IPS DF 6.9 (cell line): ENCODE data around the gene RBM15B.

Experiments
- DNase-seq: peaks from one replicate; pipeline ENCODE4 v3.0.0-alpha.2; 2013; ENCODE audit warnings: low read depth, low spot score
- H3K27ac ChIP-seq: one replicate; pipeline ENCODE4 v1.5.1; 2013; ENCODE audit warnings: low read length, control low read depth
- H3K27me3 ChIP-seq: 2 replicates; pipeline ENCODE4 v1.6.1; 2013; ENCODE audit warnings: mild to moderate bottlenecking, low read length; ENCODE audit not compliant: control insufficient read depth, insufficient read depth
- H3K36me3 ChIP-seq: 2 replicates; pipeline ENCODE4 v1.6.1; 2013; ENCODE audit warnings: low read length; ENCODE audit not compliant: control insufficient read depth, insufficient read depth
- H3K4me1 ChIP-seq: 2 replicates; pipeline ENCODE4 v1.6.1; 2013; ENCODE audit warnings: low read length; ENCODE audit not compliant: control insufficient read depth, insufficient read depth
- H3K4me3 ChIP-seq: 2 replicates; pipeline ENCODE4 v1.5.1; 2013; ENCODE audit warnings: mild to moderate bottlenecking, low read length
- H3K9me3 ChIP-seq: 2 replicates; pipeline ENCODE4 v1.6.1; 2013; ENCODE audit warnings: low read length, inconsistent platforms; ENCODE audit not compliant: control insufficient read depth, insufficient read depth
- WGBS: extraction: QIAGEN DNeasy Blood & Tissue Kit; methylation state at CpG from one replicate; pipeline ENCODE4 v1.1.7; 2013; ENCODE audit warnings: mixed read lengths, missing lambda C conversion rate; ENCODE audit not compliant: insufficient read length, insufficient coverage; 5-methylcytosine and 5-hydroxymethylcytosine counted together

Gene RBM15B

GRCh38 chr3:51445544-51446280 lies 54.6 kb downstream of the RBM15B start:
- H3K4me1 ChIP-seq = no peaks in the 10 kb centered on the region
- H3K27ac ChIP-seq = no peak overlapping the region
- no peaks in the 10 kb centered on the region for H3K27me3 ChIP-seq
- H3K4me3 ChIP-seq = no peak overlapping the region
- no CpG with 5 or more reads among the region's 4 CpGs for WGBS
- no peaks in the 10 kb centered on the region for H3K9me3 ChIP-seq
- no peak for DNase-seq
- peaks cover 4% of the 10 kb centered on the region; the same call in 1 of the 2 replicates for H3K36me3 ChIP-seq
